GM23338 (cell line): Measurements from ENCODE around the gene FHIT. TPM values are rescaled to one million over a fixed set of nuclear protein-coding genes. Genes with fewer than 3 reads are reported as not detected.

Source experiments
- ATAC-seq: fragments of 200-7000 bp; cut with Tn5 transposase; 3 replicates; pipeline ENCODE4 v1.9.1; 2020
- DNase-seq: peaks from one replicate; pipeline ENCODE4 v3.0.0-alpha.2; 2015; ENCODE audit warnings: low spot score
- H2AFZ ChIP-seq: fragments of 200-600 bp; sonication (generic); 2 replicates; pipeline ENCODE4 v1.8.0; 2016; ENCODE audit warnings: antibody characterized with exemption, mild to moderate bottlenecking, moderate library complexity
- H3F3A ChIP-seq: fragments of 200-600 bp; sonication (generic); replicated peaks from 2 replicates; pipeline ENCODE4 v1.8.0; 2017; ENCODE audit warnings: antibody characterized with exemption, mixed run types, low read depth
- H3K27ac ChIP-seq: fragments of 200-600 bp; sonication (generic); 2 replicates; pipeline ENCODE4 v1.6.1; 2016; ENCODE audit warnings: low read depth
- H3K27me3 ChIP-seq: fragments of 200-600 bp; sonication (generic); 2 replicates; pipeline ENCODE4 v1.8.0; 2016; ENCODE audit warnings: mild to moderate bottlenecking, mixed run types, moderate library complexity; ENCODE audit not compliant: insufficient read depth
- H3K36me3 ChIP-seq: fragments of 200-600 bp; sonication (generic); 2 replicates; pipeline ENCODE4 v1.8.0; 2016; ENCODE audit warnings: mild to moderate bottlenecking; ENCODE audit not compliant: insufficient read depth
- H3K4me1 ChIP-seq: fragments of 200-600 bp; sonication (generic); 2 replicates; pipeline ENCODE4 v1.8.0; 2016; ENCODE audit warnings: mild to moderate bottlenecking, moderate library complexity; ENCODE audit not compliant: insufficient read depth
- H3K4me2 ChIP-seq: fragments of 200-600 bp; sonication (generic); 2 replicates; pipeline ENCODE4 v1.7.1; 2017; ENCODE audit warnings: mixed run types
- H3K4me3 ChIP-seq: fragments of 200-600 bp; sonication (generic); 2 replicates; pipeline ENCODE4 v1.6.1; 2016; ENCODE audit warnings: mixed run types
- H3K79me2 ChIP-seq: fragments of 200-600 bp; sonication (generic); replicated peaks from 2 replicates; pipeline ENCODE4 v1.8.0; 2017; ENCODE audit warnings: mild to moderate bottlenecking; ENCODE audit not compliant: insufficient read depth
- H3K9me2 ChIP-seq: fragments of 200-600 bp; sonication (generic); 2 replicates; pipeline ENCODE4 v1.8.0; 2017; ENCODE audit not compliant: insufficient read depth
- H4K20me1 ChIP-seq: fragments of 200-600 bp; sonication (generic); replicated peaks from 2 replicates; pipeline ENCODE4 v1.8.0; 2017; ENCODE audit warnings: mild to moderate bottlenecking; ENCODE audit not compliant: insufficient read depth
- H3K27ac Mint-ChIP-seq: 2 replicates; pipeline ENCODE4 v1.8.0; 2020; ENCODE audit warnings: inconsistent platforms, mild to moderate bottlenecking, moderate library complexity, mixed read lengths
- H3K27me3 Mint-ChIP-seq: 3 replicates; pipeline ENCODE4 v1.8.0; 2022; ENCODE audit warnings: low read depth, mild to moderate bottlenecking, moderate library complexity, mixed read lengths, inconsistent platforms; ENCODE audit not compliant: insufficient read depth, poor library complexity
- H3K36me3 Mint-ChIP-seq: 3 replicates; pipeline ENCODE4 v1.8.0; 2021; ENCODE audit warnings: low read depth, mild to moderate bottlenecking, inconsistent platforms, moderate library complexity, mixed read lengths
- H3K4me1 Mint-ChIP-seq: 3 replicates; pipeline ENCODE4 v1.8.0; 2020; ENCODE audit warnings: mild to moderate bottlenecking, inconsistent platforms, mixed read lengths
- H3K4me3 Mint-ChIP-seq: 3 replicates; pipeline ENCODE4 v1.8.0; 2021; ENCODE audit warnings: moderate library complexity, mild to moderate bottlenecking, inconsistent platforms, mixed read lengths
- H3K9me3 Mint-ChIP-seq: 3 replicates; pipeline ENCODE4 v1.8.0; 2020; ENCODE audit warnings: moderate library complexity, mild to moderate bottlenecking, inconsistent platforms, mixed read lengths
- CREB1 ChIP-seq: fragments of 250-450 bp; sonication (Bioruptor Pico); IDR thresholded peaks from 2 replicates; pipeline ENCODE4 v1.5.0; 2020; ENCODE audit warnings: low read depth, mild to moderate bottlenecking, moderate library complexity
- EZH2 ChIP-seq: fragments of 200-600 bp; sonication (generic); IDR thresholded peaks from one replicate; pipeline ENCODE4 v1.8.0; 2017; ENCODE audit warnings: antibody characterized with exemption, mild to moderate bottlenecking, low read depth; ENCODE audit not compliant: unreplicated experiment
- EZH2phosphoT487 ChIP-seq: fragments of 200-600 bp; sonication (generic); IDR thresholded peaks from one replicate; pipeline ENCODE4 v1.8.1; 2018; ENCODE audit warnings: antibody characterized with exemption; ENCODE audit not compliant: unreplicated experiment
- NANOG ChIP-seq: IDR thresholded peaks from 2 replicates; pipeline ENCODE4 v1.6.1; 2016; ENCODE audit warnings: antibody characterized with exemption, borderline replicate concordance
- POLR2AphosphoS5 ChIP-seq: IDR thresholded peaks from 2 replicates; pipeline ENCODE4 v1.6.1; 2016; ENCODE audit warnings: antibody characterized with exemption, low read depth
- STAT1 ChIP-seq: IDR thresholded peaks from one replicate; pipeline ENCODE4 v1.6.1; 2016; ENCODE audit warnings: antibody characterized with exemption; ENCODE audit not compliant: unreplicated experiment
- ZNF114 ChIP-seq: fragments of 250-450 bp; sonication (Bioruptor Pico); IDR thresholded peaks from 2 replicates; pipeline ENCODE4 v1.5.0; 2020; ENCODE audit warnings: mild to moderate bottlenecking, moderate library complexity
- ZNF331 ChIP-seq: fragments of 250-450 bp; sonication (Bioruptor Pico); IDR thresholded peaks from 2 replicates; pipeline ENCODE4 v1.5.0; 2020; ENCODE audit warnings: low read depth, mild to moderate bottlenecking, moderate library complexity
- polyA plus RNA-seq: library from polyadenylated mRNA; unstranded; fragments of >200 nt; fragmentation: Nextera tagmentation; extraction: Ambion mirVana; gene quantifications from 2 replicates; pipeline ENCODE4 v1.2.1, GENCODE V29; 2016
- total RNA-seq: library from RNA; depleted of rRNA; stranded (reverse); fragments of >200 nt; shearing (Covaris generic); gene quantifications from 2 replicates; pipeline ENCODE4 v1.2.3, GENCODE V29; 2014
- TF ChIP-seq, protein P1 (sequence below): IDR thresholded peaks from one replicate; pipeline ENCODE4 v1.6.1; 2018; ENCODE audit warnings: antibody characterized with exemption; ENCODE audit not compliant: unreplicated experiment
- TF ChIP-seq, protein P2 (sequence below): IDR thresholded peaks from 2 replicates; pipeline ENCODE4 v1.6.1; 2016; ENCODE audit warnings: antibody characterized with exemption

Gene FHIT
- total and polyA plus RNA-seq, 2 experiments from 2014 or later: 3.0 to 8.3 TPM

DNA sequence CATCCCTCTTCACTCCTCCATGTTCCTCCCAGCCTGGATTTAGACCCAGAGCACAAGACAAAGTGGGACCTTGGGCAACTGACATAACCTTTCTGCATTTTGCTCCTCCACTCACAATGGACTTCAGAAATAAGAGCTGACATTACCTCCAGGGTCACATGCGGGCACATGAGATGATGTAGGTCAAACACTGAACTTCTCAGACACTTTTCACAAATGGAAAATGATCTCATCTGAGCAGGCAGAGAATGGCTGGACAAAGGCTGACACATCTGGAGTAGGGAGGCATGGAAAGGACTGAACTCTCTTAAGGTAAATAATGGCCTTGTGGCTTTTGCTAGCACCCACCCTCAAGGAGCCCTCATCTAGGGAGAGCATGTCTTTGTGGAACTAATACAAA lies 1352.2 kb downstream of the FHIT start (continued):
- TF ChIP-seq EZH2 (no peak), EZH2phosphoT487 (no peak), ZNF331 (no peak), NANOG (no peak), CREB1 (no peak)
- TF ChIP-seq, protein P1, sequence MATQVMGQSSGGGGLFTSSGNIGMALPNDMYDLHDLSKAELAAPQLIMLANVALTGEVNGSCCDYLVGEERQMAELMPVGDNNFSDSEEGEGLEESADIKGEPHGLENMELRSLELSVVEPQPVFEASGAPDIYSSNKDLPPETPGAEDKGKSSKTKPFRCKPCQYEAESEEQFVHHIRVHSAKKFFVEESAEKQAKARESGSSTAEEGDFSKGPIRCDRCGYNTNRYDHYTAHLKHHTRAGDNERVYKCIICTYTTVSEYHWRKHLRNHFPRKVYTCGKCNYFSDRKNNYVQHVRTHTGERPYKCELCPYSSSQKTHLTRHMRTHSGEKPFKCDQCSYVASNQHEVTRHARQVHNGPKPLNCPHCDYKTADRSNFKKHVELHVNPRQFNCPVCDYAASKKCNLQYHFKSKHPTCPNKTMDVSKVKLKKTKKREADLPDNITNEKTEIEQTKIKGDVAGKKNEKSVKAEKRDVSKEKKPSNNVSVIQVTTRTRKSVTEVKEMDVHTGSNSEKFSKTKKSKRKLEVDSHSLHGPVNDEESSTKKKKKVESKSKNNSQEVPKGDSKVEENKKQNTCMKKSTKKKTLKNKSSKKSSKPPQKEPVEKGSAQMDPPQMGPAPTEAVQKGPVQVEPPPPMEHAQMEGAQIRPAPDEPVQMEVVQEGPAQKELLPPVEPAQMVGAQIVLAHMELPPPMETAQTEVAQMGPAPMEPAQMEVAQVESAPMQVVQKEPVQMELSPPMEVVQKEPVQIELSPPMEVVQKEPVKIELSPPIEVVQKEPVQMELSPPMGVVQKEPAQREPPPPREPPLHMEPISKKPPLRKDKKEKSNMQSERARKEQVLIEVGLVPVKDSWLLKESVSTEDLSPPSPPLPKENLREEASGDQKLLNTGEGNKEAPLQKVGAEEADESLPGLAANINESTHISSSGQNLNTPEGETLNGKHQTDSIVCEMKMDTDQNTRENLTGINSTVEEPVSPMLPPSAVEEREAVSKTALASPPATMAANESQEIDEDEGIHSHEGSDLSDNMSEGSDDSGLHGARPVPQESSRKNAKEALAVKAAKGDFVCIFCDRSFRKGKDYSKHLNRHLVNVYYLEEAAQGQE: no peak
- TF ChIP-seq, protein P2, sequence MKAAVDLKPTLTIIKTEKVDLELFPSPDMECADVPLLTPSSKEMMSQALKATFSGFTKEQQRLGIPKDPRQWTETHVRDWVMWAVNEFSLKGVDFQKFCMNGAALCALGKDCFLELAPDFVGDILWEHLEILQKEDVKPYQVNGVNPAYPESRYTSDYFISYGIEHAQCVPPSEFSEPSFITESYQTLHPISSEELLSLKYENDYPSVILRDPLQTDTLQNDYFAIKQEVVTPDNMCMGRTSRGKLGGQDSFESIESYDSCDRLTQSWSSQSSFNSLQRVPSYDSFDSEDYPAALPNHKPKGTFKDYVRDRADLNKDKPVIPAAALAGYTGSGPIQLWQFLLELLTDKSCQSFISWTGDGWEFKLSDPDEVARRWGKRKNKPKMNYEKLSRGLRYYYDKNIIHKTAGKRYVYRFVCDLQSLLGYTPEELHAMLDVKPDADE: no peak

DNA sequence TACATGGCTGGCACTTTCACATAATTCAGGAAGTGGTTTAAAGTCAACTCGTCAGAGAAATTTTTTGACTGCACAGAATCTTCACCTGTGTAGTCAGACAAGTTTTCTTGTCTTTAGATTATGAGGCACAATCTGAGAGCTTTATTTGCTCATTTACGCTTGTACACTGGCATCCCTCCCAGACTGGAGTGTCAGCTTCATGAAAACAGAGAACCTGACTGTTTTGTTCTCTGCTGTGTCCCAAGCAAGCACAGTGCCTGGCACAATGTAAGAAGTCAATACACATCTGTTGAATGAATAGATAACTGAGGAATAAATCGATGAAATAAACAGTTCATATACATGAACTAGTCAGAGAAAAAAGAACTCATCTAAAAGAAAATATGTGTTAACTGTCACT lies 1355.3 kb downstream of the FHIT start:
- Histone ChIP-seq H3K79me2 (no peaks in the 10 kb centered on the region), H3K27ac (no peak overlapping the region), H3K4me2 (no peak overlapping the region), H2AFZ (no peak overlapping the region), H3K36me3 (no peaks in the 10 kb centered on the region), H3F3A (no peaks in the 10 kb centered on the region), H4K20me1 (no peaks in the 10 kb centered on the region), H3K4me3 (no peak overlapping the region), H3K9me2 (peaks cover 4% of the 10 kb centered on the region; the same call in 1 of the 2 replicates), H3K4me1 (no peaks in the 10 kb centered on the region), H3K27me3 (no peaks in the 10 kb centered on the region)
- DNase-seq: no peak
- Mint-ChIP-seq H3K27me3 (no peaks in the 10 kb centered on the region), H3K4me1 (no peaks in the 10 kb centered on the region), H3K4me3 (no peak overlapping the region), H3K9me3 (no peaks in the 10 kb centered on the region; the same call in 2 of the 3 replicates), H3K36me3 (no peaks in the 10 kb centered on the region), H3K27ac (no peak overlapping the region)
- no peak for ATAC-seq
- TF ChIP-seq, protein P2: no peak
- TF ChIP-seq EZH2 (no peak), ZNF114 (CRISPR knock-in tag) (no peak), POLR2AphosphoS5 (no peak), EZH2phosphoT487 (no peak), ZNF331 (no peak), NANOG (no peak), STAT1 (no peak)
- TF ChIP-seq, protein P1: no peak
